ENCODE data around the gene ABHD2.
"Not testable (repeated sequence)": the region's sequence is repeated elsewhere in the genome, so short reads cannot be mapped to it uniquely, and the experiment has no call there.

Gene ABHD2

GRCh38 chr15:89099968-89100367 lies 11.7 kb downstream of the ABHD2 start:
- ATAC-seq (no peak), DNase-seq (no peak)

- DNase-seq (no peak), ATAC-seq (peak; percentile 79)
Observed at GRCh38 chr15:89101302-89102193, 13.3 kb downstream of the ABHD2 start.

GRCh38 chr15:89103481-89104171 lies 15.4 kb downstream of the ABHD2 start:
- ATAC-seq (no peak), DNase-seq (no peak)

- no peak for ATAC-seq
- no peak for DNase-seq
Observed at GRCh38 chr15:89104172-89104564, 15.9 kb downstream of the ABHD2 start.

- no peak for ATAC-seq
- no peak for DNase-seq
Observed at GRCh38 chr15:89105147-89105546, 16.9 kb downstream of the ABHD2 start.

- ATAC-seq (no peak), DNase-seq (no peak)
Observed at GRCh38 chr15:89106200-89106599, 17.9 kb downstream of the ABHD2 start.

DNA sequence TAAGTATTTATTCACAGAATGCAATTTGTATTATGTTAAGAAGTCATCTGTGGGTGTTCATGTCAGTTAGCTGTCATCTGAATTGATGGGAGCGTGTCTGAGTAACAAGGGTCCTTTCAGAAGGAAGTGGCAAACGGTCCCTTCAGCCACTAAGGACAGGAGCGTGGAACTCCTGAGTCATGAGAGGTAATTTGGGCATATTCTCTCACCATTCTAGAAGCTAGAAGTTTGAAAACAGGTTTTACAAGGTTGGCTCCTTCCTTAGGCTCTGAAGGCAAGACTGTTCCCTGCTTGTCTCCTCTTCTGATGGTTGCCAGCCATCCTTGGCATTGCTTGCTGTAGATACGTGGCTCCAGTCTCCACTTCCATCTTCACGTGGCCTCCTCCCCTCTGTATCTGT lies 19.7 kb downstream of the ABHD2 start:
- ATAC-seq (peak; percentile 56), DNase-seq (no peak)

GRCh38 chr15:89108835-89109234 lies 20.6 kb downstream of the ABHD2 start:
- DNase-seq (no peak), ATAC-seq (no peak)

DNA sequence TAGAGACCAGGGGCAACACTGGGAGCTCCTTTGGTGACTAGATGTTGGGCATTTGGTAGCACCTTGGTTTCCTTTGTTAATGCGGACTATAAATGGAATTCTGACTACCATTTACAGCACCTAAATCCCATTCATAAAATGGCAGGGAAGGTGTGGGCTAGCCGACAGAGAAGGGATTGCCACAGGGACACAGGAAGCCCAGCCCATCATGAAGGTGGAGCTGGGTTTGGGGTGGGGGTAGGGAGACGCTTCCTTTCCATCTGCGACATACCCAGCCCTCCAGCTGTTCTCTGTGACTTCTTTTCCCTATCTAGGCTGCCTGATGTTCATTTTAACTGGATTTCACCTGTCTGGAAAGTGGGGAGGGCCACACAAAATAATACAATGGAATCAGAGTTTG lies 21.0 kb downstream of the ABHD2 start:
- ATAC-seq = no peak
- no peak for DNase-seq

DNA sequence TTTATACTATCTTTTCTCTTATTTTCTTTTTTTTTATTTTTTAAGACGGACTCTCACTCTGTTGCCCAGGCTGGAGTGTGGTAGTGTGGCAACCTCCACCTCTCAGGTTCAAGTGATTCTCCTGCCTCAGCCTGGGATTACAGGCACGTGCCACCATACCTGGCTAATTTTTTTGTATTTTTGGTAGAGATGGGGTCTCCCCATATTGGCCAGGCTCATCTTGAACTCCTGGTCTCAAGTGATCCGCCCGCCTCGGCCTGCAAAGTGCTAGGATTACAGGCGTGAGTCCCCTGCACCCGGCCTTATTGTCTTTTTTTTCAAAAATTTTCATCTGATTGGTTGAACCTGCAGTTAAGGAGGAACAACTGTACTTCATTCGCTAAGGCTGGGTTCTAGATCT lies 21.8 kb downstream of the ABHD2 start:
- ATAC-seq = no peak

GRCh38 chr15:89111352-89111751 lies 23.1 kb downstream of the ABHD2 start:
- ATAC-seq (no peak), DNase-seq (no peak)

More for the DNA sequence above, 21.8 kb downstream of the ABHD2 start:
- DNase-seq = no peak

- ATAC-seq (no peak), DNase-seq (no peak)
Observed at GRCh38 chr15:89111961-89112340, 23.7 kb downstream of the ABHD2 start.

DNA sequence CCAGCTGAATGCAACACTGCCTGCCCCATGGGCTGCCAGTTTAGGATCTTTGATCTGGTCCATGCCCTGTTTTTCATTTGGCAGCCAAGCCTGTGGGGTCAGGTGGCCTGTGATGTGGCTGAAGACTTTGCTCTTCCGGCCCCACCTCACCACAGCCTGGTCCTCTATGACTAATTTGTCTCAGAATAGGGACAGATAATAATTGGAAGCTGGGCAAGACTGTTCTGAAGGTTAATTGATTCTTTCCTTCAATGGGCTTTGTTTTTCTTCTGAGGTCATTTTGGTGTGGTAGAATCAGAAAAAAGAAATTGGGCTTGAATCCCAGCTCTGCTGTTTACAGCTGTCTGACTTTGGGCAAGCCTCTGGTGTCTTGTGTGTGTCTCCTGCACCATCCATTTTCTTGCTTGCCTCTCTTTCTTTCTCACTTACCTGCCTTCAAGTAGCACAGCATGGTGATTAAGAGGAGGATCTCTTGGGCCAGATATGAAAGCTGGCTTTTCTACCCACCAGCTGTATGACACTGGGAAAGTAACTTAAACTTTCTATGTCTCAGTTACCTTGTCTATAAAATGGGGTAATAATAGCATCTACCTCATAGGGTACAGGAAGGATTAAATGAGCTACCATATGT lies 24.2 kb downstream of the ABHD2 start:
- DNase-seq (no peak), ATAC-seq (peak; percentile 49)

DNA sequence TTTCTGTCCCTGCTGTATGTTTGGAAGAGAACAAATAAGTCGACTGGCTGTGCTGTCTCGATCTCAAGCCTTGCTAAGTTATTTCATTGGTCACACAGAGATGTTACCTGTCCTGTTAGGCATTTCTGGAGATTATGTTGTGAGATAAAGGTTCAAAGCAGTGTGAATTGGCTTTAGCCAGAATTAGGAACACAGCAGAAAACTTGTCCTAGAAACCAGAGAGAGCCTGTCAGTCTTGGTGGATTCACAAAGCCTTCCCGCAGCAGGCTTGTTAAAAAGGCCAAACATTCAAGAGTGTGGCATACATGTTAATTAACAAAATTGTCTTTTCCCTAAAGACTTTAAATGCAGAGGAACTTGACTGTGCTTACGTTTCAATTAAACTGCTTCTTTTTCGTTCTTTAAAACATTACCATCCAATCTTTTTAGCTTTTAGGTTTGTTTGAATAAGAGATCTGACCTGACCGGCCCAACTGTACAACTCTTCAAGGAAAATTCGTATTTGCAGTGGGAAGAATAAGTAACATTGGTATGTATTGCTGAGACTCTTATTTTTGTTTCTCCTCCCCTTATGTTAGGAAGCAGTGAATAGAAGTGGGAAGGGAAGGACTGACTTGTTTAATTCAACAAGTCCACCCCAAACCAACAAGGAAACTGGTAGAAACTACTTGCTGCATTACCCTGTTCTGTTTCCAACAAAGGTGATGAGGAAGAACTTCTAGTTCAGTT lies 25.2 kb downstream of the ABHD2 start:
- ATAC-seq = no peak
- DNase-seq = no peak

DNA sequence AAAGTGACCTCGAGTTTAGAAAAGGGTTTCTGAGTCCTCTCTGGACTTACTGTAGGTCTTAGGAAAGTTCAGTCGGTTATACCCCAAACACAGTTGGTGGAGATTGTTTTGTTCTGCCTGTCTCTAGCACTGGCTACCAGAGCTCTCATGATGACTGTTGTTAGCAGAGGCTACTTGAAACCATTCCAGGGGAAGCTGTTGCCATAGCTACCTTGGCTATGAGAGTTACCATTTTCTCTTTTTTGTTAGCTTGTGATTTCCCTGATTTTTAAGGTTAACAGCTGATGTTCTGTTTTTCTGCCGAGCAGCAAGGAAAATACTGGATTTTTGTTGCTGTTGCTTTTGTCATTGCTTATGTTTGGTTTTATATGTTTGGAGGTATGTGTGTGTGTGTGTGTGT lies 26.7 kb downstream of the ABHD2 start:
- no peak for DNase-seq
- no peak for ATAC-seq

- ATAC-seq = no peak
- no peak for DNase-seq
Observed at GRCh38 chr15:89115547-89115946, 27.3 kb downstream of the ABHD2 start.

DNA sequence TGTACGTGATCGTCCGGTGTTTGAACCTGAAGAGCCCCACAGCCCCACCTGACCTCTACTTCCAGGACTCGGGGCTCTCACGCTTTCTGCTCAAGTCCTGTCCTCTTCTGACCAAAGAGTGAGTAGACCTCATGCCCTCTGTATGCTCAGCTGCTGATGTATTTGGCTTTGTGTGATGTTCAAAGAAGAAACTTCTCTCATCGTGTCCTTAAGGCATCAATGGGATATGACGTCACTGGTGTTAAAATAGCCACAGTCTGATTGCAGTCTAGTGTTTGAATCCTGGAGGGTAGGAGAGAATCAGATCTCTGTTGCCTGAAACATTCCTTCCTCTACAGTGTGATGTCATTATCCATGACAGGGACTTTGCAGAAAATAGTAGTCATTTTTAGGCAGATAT lies 28.1 kb downstream of the ABHD2 start:
- no peak for ATAC-seq
- DNase-seq = no peak

- no peak for ATAC-seq
- DNase-seq = no peak
Observed at GRCh38 chr15:89117790-89118189, 29.5 kb downstream of the ABHD2 start.

- ATAC-seq = no peak
- DNase-seq = no peak
Observed at GRCh38 chr15:89118481-89118989, 30.3 kb downstream of the ABHD2 start.

DNA sequence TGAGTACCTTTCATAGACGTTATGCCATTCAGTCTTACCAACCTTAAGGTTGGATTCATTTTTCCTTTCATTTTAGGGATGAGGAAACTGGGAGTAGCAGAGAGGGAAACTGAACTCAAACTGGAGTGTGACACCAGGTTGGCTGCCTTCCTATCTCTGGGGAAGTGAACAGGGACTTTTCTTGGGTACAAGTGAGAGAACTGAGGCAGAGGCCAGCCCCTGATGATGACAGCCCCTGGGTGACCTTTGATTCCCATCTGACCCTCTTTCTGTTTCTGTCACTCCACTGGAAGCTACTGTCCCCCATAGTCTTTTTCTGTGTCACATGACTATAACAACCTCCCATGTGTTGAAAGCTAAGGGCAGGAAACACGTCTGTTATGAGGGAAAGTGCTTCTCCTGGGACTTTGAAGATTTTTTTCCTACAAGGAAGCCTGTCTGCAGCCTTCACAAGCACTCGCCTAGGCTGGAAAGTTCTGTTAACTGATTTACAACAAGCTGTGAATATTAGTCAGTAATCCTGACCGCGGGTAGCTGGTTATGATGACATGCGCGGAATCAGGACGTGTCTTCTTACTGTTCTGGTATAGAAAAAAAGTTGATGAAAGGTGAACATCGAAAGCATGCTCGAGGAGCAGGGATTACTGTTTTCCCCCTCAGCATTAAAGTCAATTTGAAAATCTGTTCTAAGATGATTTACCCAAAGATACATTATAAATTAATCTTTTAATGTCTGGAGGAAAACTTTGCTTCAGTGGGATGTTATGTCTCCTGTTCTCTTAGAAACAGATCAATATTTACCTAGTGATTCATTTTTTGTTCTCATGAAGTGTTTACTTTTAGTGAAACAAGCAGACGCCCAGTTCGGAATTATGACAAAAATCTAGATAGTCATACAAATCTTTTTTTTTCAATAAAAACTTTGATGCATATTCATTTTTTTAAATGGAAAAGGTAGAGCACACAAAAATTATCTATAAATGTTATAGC lies 31.5 kb downstream of the ABHD2 start:
- ATAC-seq = no peak
- no peak for DNase-seq

GRCh38 chr15:89120479-89121000 lies 32.3 kb downstream of the ABHD2 start:
- ATAC-seq, DNase-seq: not testable (repeated sequence)

Measured in stimulated activated naive CD8-positive, alpha-beta T cell treated with anti-CD3 and anti-CD28 coated beads, Interleukin-15, Interleukin-2, amounts not matched to agents 100 U/mL and 50 U/mL, for 24 hours (primary cell).